ENCODE data around the gene SHB. TPM values are rescaled to one million over a fixed set of nuclear protein-coding genes. Genes with fewer than 3 reads are reported as not detected.

Gene SHB
- total and polyA plus RNA-seq, 5 donors, result 14.5 to 38.9 (median 30.4) TPM

GRCh38 chr9:37983381-37984067 is 85.5 kb downstream of the SHB start:
- Histone ChIP-seq H3K4me1 (ENCODE audit: control insufficient read depth, insufficient read depth, low read length) (peaks cover 23% of the 10 kb centered on the region), H3K27me3 (ENCODE audit: control insufficient read depth, insufficient read depth) (no peaks in the 10 kb centered on the region), H3K9me3 (ENCODE audit: control insufficient read depth, low read length) (no peaks in the 10 kb centered on the region), H3K4me3 (ENCODE audit: low read length) (no peak overlapping the region), H3K27ac (ENCODE audit: low read length) (no peak overlapping the region)
- WGBS, result 86% methylated on average over 12 of the region's 12 CpGs
- intact Hi-C loops (cut with DNase I), result loop anchor here in 1 of 4 donors (2.0 kb wide), 1 partner anchor 41 kb away; no protein-coding TSS in a partner anchor
- DNase-seq (no peak), ATAC-seq (no peak)

- H3K27ac ChIP-seq (ENCODE audit: low read length), result no peak overlapping the region
- intact Hi-C loops (cut with DNase I), result no loop called here
- DNase-seq, result no peak
- no peaks in the 10 kb centered on the region for H3K9me3 ChIP-seq (ENCODE audit: control insufficient read depth, low read length)
- ATAC-seq, result no peak
- 90% methylated on average over 5 of the region's 5 CpGs for WGBS
- H3K4me1 ChIP-seq (ENCODE audit: control insufficient read depth, insufficient read depth, low read length), result peaks cover 3% of the 10 kb centered on the region
- no peak overlapping the region for H3K4me3 ChIP-seq (ENCODE audit: low read length)
- no peaks in the 10 kb centered on the region for H3K27me3 ChIP-seq (ENCODE audit: control insufficient read depth, insufficient read depth)
These were observed 89.2 kb downstream of the SHB start for GRCh38 chr9:37979844-37980243.

- H3K9me3 ChIP-seq (ENCODE audit: control insufficient read depth, low read length), result no peaks in the 10 kb centered on the region
- no peaks in the 10 kb centered on the region for H3K27me3 ChIP-seq (ENCODE audit: control insufficient read depth, insufficient read depth)
- no peak for ATAC-seq
- intact Hi-C loops (cut with DNase I), result no loop called here
- WGBS, result 81% methylated on average over 3 of the region's 3 CpGs
- H3K4me1 ChIP-seq (ENCODE audit: control insufficient read depth, insufficient read depth, low read length), result peaks cover 3% of the 10 kb centered on the region
- DNase-seq, result no peak
- no peak overlapping the region for H3K27ac ChIP-seq (ENCODE audit: low read length)
- no peak overlapping the region for H3K4me3 ChIP-seq (ENCODE audit: low read length)
These were observed 90.0 kb downstream of the SHB start for GRCh38 chr9:37978983-37979382.

GRCh38 chr9:37978481-37978864 is 90.6 kb downstream of the SHB start:
- intact Hi-C loops (cut with DNase I), result no loop called here
- ATAC-seq (no peak), DNase-seq (no peak)
- Histone ChIP-seq H3K4me1 (ENCODE audit: control insufficient read depth, insufficient read depth, low read length) (peaks cover 3% of the 10 kb centered on the region), H3K4me3 (ENCODE audit: low read length) (no peak overlapping the region), H3K27ac (ENCODE audit: low read length) (no peak overlapping the region), H3K27me3 (ENCODE audit: control insufficient read depth, insufficient read depth) (no peaks in the 10 kb centered on the region), H3K9me3 (ENCODE audit: control insufficient read depth, low read length) (no peaks in the 10 kb centered on the region)
- WGBS, result 77% methylated on average over 6 of the region's 6 CpGs

- DNase-seq, result no peak
- no peak overlapping the region for H3K27ac ChIP-seq (ENCODE audit: low read length)
- 62% methylated on average over 5 of the region's 5 CpGs for WGBS
- H3K4me3 ChIP-seq (ENCODE audit: low read length), result no peak overlapping the region
- H3K4me1 ChIP-seq (ENCODE audit: control insufficient read depth, insufficient read depth, low read length), result peaks cover 3% of the 10 kb centered on the region
- ATAC-seq, result no peak
- H3K27me3 ChIP-seq (ENCODE audit: control insufficient read depth, insufficient read depth), result no peaks in the 10 kb centered on the region
- no peaks in the 10 kb centered on the region for H3K9me3 ChIP-seq (ENCODE audit: control insufficient read depth, low read length)
- intact Hi-C loops (cut with DNase I), result no loop called here
These were observed 91.1 kb downstream of the SHB start for GRCh38 chr9:37977851-37978480.

- H3K4me3 ChIP-seq (ENCODE audit: low read length), result no peak overlapping the region
- ATAC-seq, result peak; percentile 42 to 66
- DNase-seq, result peak in 2 of 3 donors; percentile 47 to 54
- WGBS, result 46% methylated on average over 8 of the region's 8 CpGs
- no peak overlapping the region for H3K27ac ChIP-seq (ENCODE audit: low read length)
- peaks cover 3% of the 10 kb centered on the region for H3K4me1 ChIP-seq (ENCODE audit: control insufficient read depth, insufficient read depth, low read length)
- no peaks in the 10 kb centered on the region for H3K9me3 ChIP-seq (ENCODE audit: control insufficient read depth, low read length)
- intact Hi-C loops (cut with DNase I), result no loop called here
- no peaks in the 10 kb centered on the region for H3K27me3 ChIP-seq (ENCODE audit: control insufficient read depth, insufficient read depth)
These were observed 92.1 kb downstream of the SHB start for GRCh38 chr9:37976714-37977477.

GRCh38 chr9:37975639-37976038 is 93.4 kb downstream of the SHB start:
- Histone ChIP-seq H3K27ac (ENCODE audit: low read length) (no peak overlapping the region), H3K27me3 (ENCODE audit: control insufficient read depth, insufficient read depth) (no peaks in the 10 kb centered on the region), H3K9me3 (ENCODE audit: control insufficient read depth, low read length) (no peaks in the 10 kb centered on the region), H3K4me3 (ENCODE audit: low read length) (no peak overlapping the region), H3K4me1 (ENCODE audit: control insufficient read depth, insufficient read depth, low read length) (peaks cover 3% of the 10 kb centered on the region)
- intact Hi-C loops (cut with DNase I), result no loop called here
- 96% methylated on average over 4 of the region's 4 CpGs for WGBS
- ATAC-seq, result no peak
- no peak for DNase-seq

GRCh38 chr9:37974506-37975173 is 94.4 kb downstream of the SHB start:
- H3K9me3 ChIP-seq (ENCODE audit: control insufficient read depth, low read length), result no peaks in the 10 kb centered on the region
- peaks cover 6% of the 10 kb centered on the region for H3K4me1 ChIP-seq (ENCODE audit: control insufficient read depth, insufficient read depth, low read length)
- DNase-seq, result no peak
- H3K27ac ChIP-seq (ENCODE audit: low read length), result no peak overlapping the region
- intact Hi-C loops (cut with DNase I), result no loop called here
- ATAC-seq, result no peak
- 87% methylated on average over 18 of the region's 18 CpGs for WGBS
- H3K27me3 ChIP-seq (ENCODE audit: control insufficient read depth, insufficient read depth), result no peaks in the 10 kb centered on the region
- H3K4me3 ChIP-seq (ENCODE audit: low read length), result no peak overlapping the region

GRCh38 chr9:37972351-37972848 is 96.6 kb downstream of the SHB start:
- Histone ChIP-seq H3K4me3 (ENCODE audit: low read length) (no peak overlapping the region), H3K27ac (ENCODE audit: low read length) (no peak overlapping the region), H3K9me3 (ENCODE audit: control insufficient read depth, low read length) (no peaks in the 10 kb centered on the region), H3K27me3 (ENCODE audit: control insufficient read depth, insufficient read depth) (no peaks in the 10 kb centered on the region), H3K4me1 (ENCODE audit: control insufficient read depth, insufficient read depth, low read length) (peaks cover 11% of the 10 kb centered on the region)
- 81% methylated on average over 4 of the region's 4 CpGs for WGBS
- ATAC-seq, result no peak
- no peak for DNase-seq
- intact Hi-C loops (cut with DNase I), result no loop called here

GRCh38 chr9:37971691-37972090 is 97.3 kb downstream of the SHB start:
- ATAC-seq (no peak), DNase-seq (no peak)
- Histone ChIP-seq H3K4me3 (ENCODE audit: low read length) (no peak overlapping the region), H3K27ac (ENCODE audit: low read length) (no peak overlapping the region), H3K9me3 (ENCODE audit: control insufficient read depth, low read length) (no peaks in the 10 kb centered on the region), H3K27me3 (ENCODE audit: control insufficient read depth, insufficient read depth) (no peaks in the 10 kb centered on the region), H3K4me1 (ENCODE audit: control insufficient read depth, insufficient read depth, low read length) (peaks cover 12% of the 10 kb centered on the region)
- 86% methylated on average over 2 of the region's 2 CpGs for WGBS
- intact Hi-C loops (cut with DNase I), result no loop called here

GRCh38 chr9:37971108-37971459 is 97.9 kb downstream of the SHB start:
- H3K4me3 ChIP-seq (ENCODE audit: low read length), result no peak overlapping the region
- H3K27ac ChIP-seq (ENCODE audit: low read length), result no peak overlapping the region
- no peak for DNase-seq
- intact Hi-C loops (cut with DNase I), result no loop called here
- peaks cover 10% of the 10 kb centered on the region for H3K4me1 ChIP-seq (ENCODE audit: control insufficient read depth, insufficient read depth, low read length)
- 84% methylated on average over 7 of the region's 7 CpGs for WGBS
- ATAC-seq, result no peak
- H3K9me3 ChIP-seq (ENCODE audit: control insufficient read depth, low read length), result no peaks in the 10 kb centered on the region
- H3K27me3 ChIP-seq (ENCODE audit: control insufficient read depth, insufficient read depth), result no peaks in the 10 kb centered on the region

Measured in right cardiac atrium (tissue), 5 donors.